GM23338 (cell line): ENCODE data around the gene SPDYE2B. TPM values are rescaled to one million over a fixed set of nuclear protein-coding genes. Genes with fewer than 3 reads are reported as not detected.
A peak's percentile ranks its signal among the peaks of the same experiment; 100 is the strongest.
"Not testable (repeated sequence)": the region's sequence is repeated elsewhere in the genome, so short reads cannot be mapped to it uniquely, and the experiment has no call there.

Experiments
- ATAC-seq: fragments of 200-7000 bp; cut with Tn5 transposase; 3 replicates; pipeline ENCODE4 v1.9.1; 2020
- DNase-seq: peaks from one replicate; pipeline ENCODE4 v3.0.0-alpha.2; 2015; ENCODE audit warnings: low spot score
- H2AFZ ChIP-seq: fragments of 200-600 bp; sonication (generic); 2 replicates; pipeline ENCODE4 v1.8.0; 2016; ENCODE audit warnings: antibody characterized with exemption, mild to moderate bottlenecking, moderate library complexity
- H3F3A ChIP-seq: fragments of 200-600 bp; sonication (generic); replicated peaks from 2 replicates; pipeline ENCODE4 v1.8.0; 2017; ENCODE audit warnings: antibody characterized with exemption, mixed run types, low read depth
- H3K27ac ChIP-seq: fragments of 200-600 bp; sonication (generic); 2 replicates; pipeline ENCODE4 v1.6.1; 2016; ENCODE audit warnings: low read depth
- H3K27me3 ChIP-seq: fragments of 200-600 bp; sonication (generic); 2 replicates; pipeline ENCODE4 v1.8.0; 2016; ENCODE audit warnings: mild to moderate bottlenecking, mixed run types, moderate library complexity; ENCODE audit not compliant: insufficient read depth
- H3K36me3 ChIP-seq: fragments of 200-600 bp; sonication (generic); 2 replicates; pipeline ENCODE4 v1.8.0; 2016; ENCODE audit warnings: mild to moderate bottlenecking; ENCODE audit not compliant: insufficient read depth
- H3K4me1 ChIP-seq: fragments of 200-600 bp; sonication (generic); 2 replicates; pipeline ENCODE4 v1.8.0; 2016; ENCODE audit warnings: mild to moderate bottlenecking, moderate library complexity; ENCODE audit not compliant: insufficient read depth
- H3K4me2 ChIP-seq: fragments of 200-600 bp; sonication (generic); 2 replicates; pipeline ENCODE4 v1.7.1; 2017; ENCODE audit warnings: mixed run types
- H3K4me3 ChIP-seq: fragments of 200-600 bp; sonication (generic); 2 replicates; pipeline ENCODE4 v1.6.1; 2016; ENCODE audit warnings: mixed run types
- H3K79me2 ChIP-seq: fragments of 200-600 bp; sonication (generic); replicated peaks from 2 replicates; pipeline ENCODE4 v1.8.0; 2017; ENCODE audit warnings: mild to moderate bottlenecking; ENCODE audit not compliant: insufficient read depth
- H3K9me2 ChIP-seq: fragments of 200-600 bp; sonication (generic); 2 replicates; pipeline ENCODE4 v1.8.0; 2017; ENCODE audit not compliant: insufficient read depth
- H4K20me1 ChIP-seq: fragments of 200-600 bp; sonication (generic); replicated peaks from 2 replicates; pipeline ENCODE4 v1.8.0; 2017; ENCODE audit warnings: mild to moderate bottlenecking; ENCODE audit not compliant: insufficient read depth
- H3K27ac Mint-ChIP-seq: 2 replicates; pipeline ENCODE4 v1.8.0; 2020; ENCODE audit warnings: inconsistent platforms, mild to moderate bottlenecking, moderate library complexity, mixed read lengths
- H3K27me3 Mint-ChIP-seq: 3 replicates; pipeline ENCODE4 v1.8.0; 2022; ENCODE audit warnings: low read depth, mild to moderate bottlenecking, moderate library complexity, mixed read lengths, inconsistent platforms; ENCODE audit not compliant: insufficient read depth, poor library complexity
- H3K36me3 Mint-ChIP-seq: 3 replicates; pipeline ENCODE4 v1.8.0; 2021; ENCODE audit warnings: low read depth, mild to moderate bottlenecking, inconsistent platforms, moderate library complexity, mixed read lengths
- H3K4me1 Mint-ChIP-seq: 3 replicates; pipeline ENCODE4 v1.8.0; 2020; ENCODE audit warnings: mild to moderate bottlenecking, inconsistent platforms, mixed read lengths
- H3K4me3 Mint-ChIP-seq: 3 replicates; pipeline ENCODE4 v1.8.0; 2021; ENCODE audit warnings: moderate library complexity, mild to moderate bottlenecking, inconsistent platforms, mixed read lengths
- H3K9me3 Mint-ChIP-seq: 3 replicates; pipeline ENCODE4 v1.8.0; 2020; ENCODE audit warnings: moderate library complexity, mild to moderate bottlenecking, inconsistent platforms, mixed read lengths
- polyA plus RNA-seq: library from polyadenylated mRNA; unstranded; fragments of >200 nt; fragmentation: Nextera tagmentation; extraction: Ambion mirVana; gene quantifications from 2 replicates; pipeline ENCODE4 v1.2.1, GENCODE V29; 2016
- total RNA-seq: library from RNA; depleted of rRNA; stranded (reverse); fragments of >200 nt; shearing (Covaris generic); gene quantifications from 2 replicates; pipeline ENCODE4 v1.2.3, GENCODE V29; 2014

Gene SPDYE2B
- total and polyA plus RNA-seq, 2 experiments from 2014 or later = 1.7 TPM; not detected in 1

GRCh38 chr7:102667523-102667922 lies 17.4 kb downstream of the SPDYE2B start:
- not testable (repeated sequence) for H3F3A ChIP-seq, H3K36me3 Mint-ChIP-seq, H3K79me2 ChIP-seq, H3K4me3 ChIP-seq, ATAC-seq, H2AFZ ChIP-seq, DNase-seq, H3K9me2 ChIP-seq, H4K20me1 ChIP-seq, H3K36me3 ChIP-seq, H3K4me2 ChIP-seq, H3K4me1 ChIP-seq, H3K27me3 Mint-ChIP-seq, H3K27ac Mint-ChIP-seq, H3K27me3 ChIP-seq, H3K9me3 Mint-ChIP-seq, H3K4me3 Mint-ChIP-seq, H3K4me1 Mint-ChIP-seq, H3K27ac ChIP-seq

GRCh38 chr7:102671166-102671955 lies 21.2 kb downstream of the SPDYE2B start, which contains the start of gene POLR2J2:
Gene POLR2J2 (minus strand): TSS chr7:102671663. CDS start chr7:102671601, 62 bp downstream.
- not testable (repeated sequence) for H3K79me2 ChIP-seq, H3K4me3 Mint-ChIP-seq, H4K20me1 ChIP-seq, DNase-seq, H3K4me1 Mint-ChIP-seq, H3K36me3 ChIP-seq, H3K9me3 Mint-ChIP-seq, H3K36me3 Mint-ChIP-seq, H3K27me3 Mint-ChIP-seq, H3K9me2 ChIP-seq, H3F3A ChIP-seq, H3K4me3 ChIP-seq, H3K27ac ChIP-seq, H3K27ac Mint-ChIP-seq, H3K4me1 ChIP-seq, H3K4me2 ChIP-seq, H3K27me3 ChIP-seq, H2AFZ ChIP-seq
- ATAC-seq = peak; percentile 82

GRCh38 chr7:102671956-102672307 lies 21.8 kb downstream of the SPDYE2B start:
- peak; percentile 81 for ATAC-seq
- not testable (repeated sequence) for H3K4me3 Mint-ChIP-seq, H4K20me1 ChIP-seq, H3K36me3 Mint-ChIP-seq, H3K4me1 ChIP-seq, H3K27me3 ChIP-seq, H3K79me2 ChIP-seq, H3F3A ChIP-seq, H3K4me1 Mint-ChIP-seq, H3K27me3 Mint-ChIP-seq, H2AFZ ChIP-seq, H3K4me2 ChIP-seq, H3K9me3 Mint-ChIP-seq, H3K4me3 ChIP-seq, H3K27ac ChIP-seq, H3K27ac Mint-ChIP-seq, H3K9me2 ChIP-seq, DNase-seq, H3K36me3 ChIP-seq

- not testable (repeated sequence) for H3F3A ChIP-seq
Measured at GRCh38 chr7:102673447-102674067, 23.4 kb downstream of the SPDYE2B start.

GRCh38 chr7:102675545-102675944 lies 25.4 kb downstream of the SPDYE2B start:
- H3K9me2 ChIP-seq, H2AFZ ChIP-seq, H3K79me2 ChIP-seq, H3K36me3 Mint-ChIP-seq, H3K4me2 ChIP-seq, ATAC-seq, H3K27me3 Mint-ChIP-seq, H3K4me1 Mint-ChIP-seq, H4K20me1 ChIP-seq, H3K9me3 Mint-ChIP-seq, H3F3A ChIP-seq, H3K36me3 ChIP-seq, H3K4me3 Mint-ChIP-seq, H3K4me1 ChIP-seq, H3K27me3 ChIP-seq, H3K4me3 ChIP-seq, DNase-seq, H3K27ac Mint-ChIP-seq, H3K27ac ChIP-seq: not testable (repeated sequence)

More at GRCh38 chr7:102673447-102674067, 23.4 kb downstream of the SPDYE2B start:
- H3K4me1 ChIP-seq, H3K36me3 ChIP-seq, H3K9me2 ChIP-seq, H3K79me2 ChIP-seq, H3K27me3 Mint-ChIP-seq, DNase-seq, H2AFZ ChIP-seq, ATAC-seq, H3K4me2 ChIP-seq, H3K9me3 Mint-ChIP-seq, H3K27ac Mint-ChIP-seq, H3K27me3 ChIP-seq, H3K4me3 Mint-ChIP-seq, H4K20me1 ChIP-seq, H3K4me3 ChIP-seq, H3K36me3 Mint-ChIP-seq, H3K4me1 Mint-ChIP-seq, H3K27ac ChIP-seq: not testable (repeated sequence)

GRCh38 chr7:102680780-102681179 lies 30.7 kb downstream of the SPDYE2B start:
- not testable (repeated sequence) for H3K79me2 ChIP-seq, DNase-seq, H3K4me3 ChIP-seq, H3K27ac ChIP-seq, H3K27me3 Mint-ChIP-seq, H3K9me3 Mint-ChIP-seq, H3K36me3 Mint-ChIP-seq, H4K20me1 ChIP-seq, H3K4me1 Mint-ChIP-seq, H3K4me2 ChIP-seq, H3K27ac Mint-ChIP-seq, H3K27me3 ChIP-seq, H3K9me2 ChIP-seq, H2AFZ ChIP-seq, H3F3A ChIP-seq, H3K4me1 ChIP-seq, H3K36me3 ChIP-seq, H3K4me3 Mint-ChIP-seq
- ATAC-seq = peak; percentile 60
